HG02763 (cell line): ENCODE results near the gene FOXP1.

Experiments used
- ATAC-seq: cut with Tn5 transposase; IDR thresholded peaks from one replicate; pipeline ENCODE4 v1.9.1; 2021; ENCODE audit warnings: mild to moderate bottlenecking, moderate library complexity; ENCODE audit not compliant: unreplicated experiment

FOXP1 gene

GRCh38 chr3:71202848-71203533, 380.5 kb downstream of the FOXP1 start:
- ATAC-seq = no peak

- no peak for ATAC-seq
Measured at GRCh38 chr3:71201939-71202338, 381.6 kb downstream of the FOXP1 start.

GRCh38 chr3:71197841-71198565, 385.5 kb downstream of the FOXP1 start:
- ATAC-seq = no peak

- no peak for ATAC-seq
Measured at GRCh38 chr3:71195492-71195891, 388.0 kb downstream of the FOXP1 start.

- no peak for ATAC-seq
Measured at GRCh38 chr3:71194785-71195184, 388.7 kb downstream of the FOXP1 start.

GRCh38 chr3:71191031-71191482, 392.5 kb downstream of the FOXP1 start:
- ATAC-seq = no peak

- no peak for ATAC-seq
Measured at GRCh38 chr3:71189480-71189879, 394.0 kb downstream of the FOXP1 start.

GRCh38 chr3:71187715-71188114, 395.8 kb downstream of the FOXP1 start:
- no peak for ATAC-seq

GRCh38 chr3:71186801-71187200, 396.7 kb downstream of the FOXP1 start:
- no peak for ATAC-seq

GRCh38 chr3:71185733-71186455, 397.6 kb downstream of the FOXP1 start:
- no peak for ATAC-seq

GRCh38 chr3:71184252-71184651, 399.3 kb downstream of the FOXP1 start:
- ATAC-seq = no peak

- no peak for ATAC-seq
Measured at GRCh38 chr3:71183549-71183948, 400.0 kb downstream of the FOXP1 start.

- ATAC-seq = no peak
Measured at GRCh38 chr3:71180524-71180923, 403.0 kb downstream of the FOXP1 start.

GRCh38 chr3:71177375-71177774, 406.2 kb downstream of the FOXP1 start:
- no peak for ATAC-seq

GRCh38 chr3:71176366-71176765, 407.2 kb downstream of the FOXP1 start:
- ATAC-seq = no peak

- ATAC-seq = no peak
Measured at GRCh38 chr3:71175691-71176365, 407.7 kb downstream of the FOXP1 start.

GRCh38 chr3:71172951-71173350, 410.6 kb downstream of the FOXP1 start:
- no peak for ATAC-seq

GRCh38 chr3:71172189-71172588, 411.3 kb downstream of the FOXP1 start:
- no peak for ATAC-seq

GRCh38 chr3:71171247-71171646, 412.3 kb downstream of the FOXP1 start:
- ATAC-seq = no peak

GRCh38 chr3:71168880-71169411, 414.6 kb downstream of the FOXP1 start:
- no peak for ATAC-seq

- ATAC-seq = no peak
Measured at GRCh38 chr3:71168121-71168721, 415.3 kb downstream of the FOXP1 start.
